Measurements from ENCODE around the gene PANK3.

Gene PANK3

GRCh38 chr5:168502563-168503237 is 76.5 kb downstream of the PANK3 start:
- H3K27me3 ChIP-seq (ENCODE audit: control insufficient read depth, insufficient read depth, low read length) = no peaks in the 10 kb centered on the region
- H3K36me3 ChIP-seq (ENCODE audit: control insufficient read depth, low read depth, low read length) = peaks cover 54% of the 10 kb centered on the region
- no peak overlapping the region for H3K27ac ChIP-seq (ENCODE audit: low read length)
- H3K9ac ChIP-seq (ENCODE audit: low read length) = no peak overlapping the region
- no peak overlapping the region for H3K4me3 ChIP-seq (ENCODE audit: low read length)
- H3K9me3 ChIP-seq (ENCODE audit: control insufficient read depth, low read depth, low read length) = no peaks in the 10 kb centered on the region
- H3K4me1 ChIP-seq (ENCODE audit: control insufficient read depth, low read depth, low read length) = no peaks in the 10 kb centered on the region

All from iPS-18a (cell line).